Cardiac muscle cell (in vitro differentiated cells and primary cell): Measurements from ENCODE around the gene BAHD1. TPM values are rescaled to one million over a fixed set of nuclear protein-coding genes. Genes with fewer than 3 reads are reported as not detected.

ENCODE experiments used
- DNase-seq, 2 donors: peaks; one replicate each; pipeline versions ENCODE4 v3.0.0 to v3.0.0-alpha.2; 2010 to 2017; ENCODE audit warnings: low read depth in 1 of 2, low spot score in 1 of 2
- H3K27ac ChIP-seq: fragments of 200-600 bp; sonication (generic); 2 replicates; pipeline ENCODE4 v1.5.1; 2016
- H3K27me3 ChIP-seq: fragments of 200-600 bp; sonication (generic); 2 replicates; pipeline ENCODE4 v1.6.0; 2016; ENCODE audit warnings: control low read depth
- H3K36me3 ChIP-seq: fragments of 200-600 bp; sonication (generic); 2 replicates; pipeline ENCODE4 v1.5.1; 2016; ENCODE audit warnings: control low read depth
- H3K4me1 ChIP-seq: fragments of 200-600 bp; sonication (generic); 2 replicates; pipeline ENCODE4 v1.8.1; 2017; ENCODE audit warnings: low read depth, mild to moderate bottlenecking, mixed run types
- H3K4me3 ChIP-seq: fragments of 200-600 bp; sonication (generic); 2 replicates; pipeline ENCODE4 v1.5.1; 2016; ENCODE audit warnings: mild to moderate bottlenecking
- H3K9me3 ChIP-seq: fragments of 200-600 bp; sonication (generic); 2 replicates; pipeline ENCODE4 v1.5.1; 2017; ENCODE audit warnings: low read depth, mild to moderate bottlenecking, control low read depth
- CTCF ChIP-seq: IDR thresholded peaks from 2 replicates; pipeline ENCODE4 v1.5.1; 2012; ENCODE audit warnings: low read depth, mild to moderate bottlenecking, low read length
- polyA plus RNA-seq: library from polyadenylated mRNA; unstranded; fragments of >200 nt; fragmentation: Nextera tagmentation; extraction: Ambion mirVana; gene quantifications from 2 replicates; pipeline ENCODE4 v1.2.1, GENCODE V29; 2016
- total RNA-seq: library from RNA; depleted of rRNA; stranded (reverse); fragments of >200 nt; gene quantifications from 2 replicates; pipeline ENCODE4 v1.2.3, GENCODE V29; 2016

BAHD1 gene
- total and polyA plus RNA-seq, 2 experiments from 2014 or later, result 15.7 to 29.3 TPM

GRCh38 chr15:40444736-40445135 is 4.0 kb downstream of the BAHD1 start:
- no peak for TF ChIP-seq CTCF
- H3K4me3 ChIP-seq, result no peak overlapping the region
- no peaks in the 10 kb centered on the region for H3K9me3 ChIP-seq
- DNase-seq, result no peak
- no peak overlapping the region for H3K27ac ChIP-seq
- H3K36me3 ChIP-seq, result no peaks in the 10 kb centered on the region
- H3K4me1 ChIP-seq, result peaks cover 5% of the 10 kb centered on the region
- no peaks in the 10 kb centered on the region for H3K27me3 ChIP-seq

- Histone ChIP-seq H3K4me1 (peaks cover 5% of the 10 kb centered on the region), H3K27ac (no peak overlapping the region), H3K27me3 (no peaks in the 10 kb centered on the region), H3K36me3 (no peaks in the 10 kb centered on the region), H3K9me3 (no peaks in the 10 kb centered on the region), H3K4me3 (no peak overlapping the region)
- no peak for DNase-seq
- TF ChIP-seq CTCF, result no peak
Measured at GRCh38 chr15:40445421-40445922, 4.7 kb downstream of the BAHD1 start.

GRCh38 chr15:40446144-40446543 is 5.4 kb downstream of the BAHD1 start:
- Histone ChIP-seq H3K4me1 (peaks cover 5% of the 10 kb centered on the region), H3K4me3 (no peak overlapping the region), H3K27ac (no peak overlapping the region), H3K27me3 (no peaks in the 10 kb centered on the region), H3K9me3 (no peaks in the 10 kb centered on the region), H3K36me3 (no peaks in the 10 kb centered on the region)
- no peak for DNase-seq
- no peak for TF ChIP-seq CTCF

GRCh38 chr15:40448354-40448753 is 7.6 kb downstream of the BAHD1 start:
- Histone ChIP-seq H3K27me3 (no peaks in the 10 kb centered on the region), H3K4me1 (no peaks in the 10 kb centered on the region), H3K27ac (no peak overlapping the region), H3K4me3 (no peak overlapping the region), H3K36me3 (no peaks in the 10 kb centered on the region), H3K9me3 (no peaks in the 10 kb centered on the region)
- TF ChIP-seq CTCF, result no peak
- DNase-seq, result no peak

- Histone ChIP-seq H3K9me3 (no peaks in the 10 kb centered on the region), H3K4me3 (no peak overlapping the region), H3K27ac (no peak overlapping the region), H3K4me1 (no peaks in the 10 kb centered on the region), H3K36me3 (no peaks in the 10 kb centered on the region), H3K27me3 (no peaks in the 10 kb centered on the region)
- peak in 1 of 2 donors; percentile 40 for DNase-seq
- no peak for TF ChIP-seq CTCF
Measured at GRCh38 chr15:40449275-40449674, 8.5 kb downstream of the BAHD1 start.

GRCh38 chr15:40450047-40450446 is 9.3 kb downstream of the BAHD1 start:
- no peak for DNase-seq
- H3K27me3 ChIP-seq, result no peaks in the 10 kb centered on the region
- H3K4me1 ChIP-seq, result peaks cover 7% of the 10 kb centered on the region
- no peak overlapping the region for H3K27ac ChIP-seq
- H3K4me3 ChIP-seq, result no peak overlapping the region
- no peak for TF ChIP-seq CTCF
- no peaks in the 10 kb centered on the region for H3K9me3 ChIP-seq
- H3K36me3 ChIP-seq, result no peaks in the 10 kb centered on the region
